BE2C (cell line): ENCODE results near the gene DDX54.

Source experiments
- DNase-seq: peaks from one replicate; pipeline ENCODE4 v3.0.0-alpha.2; 2020
- H3K27me3 ChIP-seq: fragments of 250-450 bp; sonication (Bioruptor Pico); 2 replicates; pipeline ENCODE4 v1.5.1; 2020; ENCODE audit warnings: mild to moderate bottlenecking
- H3K36me3 ChIP-seq: fragments of 250-450 bp; sonication (Bioruptor Pico); 2 replicates; pipeline ENCODE4 v1.5.1; 2020; ENCODE audit warnings: mild to moderate bottlenecking
- H3K4me1 ChIP-seq: fragments of 250-450 bp; sonication (Bioruptor Pico); 2 replicates; pipeline ENCODE4 v1.5.1; 2020
- H3K4me3 ChIP-seq: 2 replicates; pipeline ENCODE4 v1.5.1; 2011; ENCODE audit warnings: low read depth, low read length
- H3K9me3 ChIP-seq: fragments of 250-450 bp; sonication (Bioruptor Pico); 2 replicates; pipeline ENCODE4 v1.5.1; 2020
- CTCF ChIP-seq: IDR thresholded peaks from 2 replicates; pipeline ENCODE4 v1.5.1; 2012; ENCODE audit warnings: mild to moderate bottlenecking, low read depth, low read length

The DDX54 gene

GRCh38 chr12:113155646-113156045 lies 29.6 kb downstream of the DDX54 start:
- Histone ChIP-seq H3K36me3 (peaks cover 26% of the 10 kb centered on the region), H3K4me1 (no peaks in the 10 kb centered on the region), H3K27me3 (peaks cover 22% of the 10 kb centered on the region)

GRCh38 chr12:113155060-113155459 lies 30.2 kb downstream of the DDX54 start:
- Histone ChIP-seq H3K4me3 (no peak overlapping the region), H3K27me3 (peaks cover 22% of the 10 kb centered on the region), H3K4me1 (no peaks in the 10 kb centered on the region; the same call in 1 of the 2 replicates), H3K36me3 (peaks cover 20% of the 10 kb centered on the region), H3K9me3 (no peaks in the 10 kb centered on the region)
- no peak for TF ChIP-seq CTCF
- no peak for DNase-seq

More at GRCh38 chr12:113155646-113156045, 29.6 kb downstream of the DDX54 start:
- no peak for TF ChIP-seq CTCF
- no peak for DNase-seq
- Histone ChIP-seq H3K9me3 (no peaks in the 10 kb centered on the region), H3K4me3 (no peak overlapping the region)

GRCh38 chr12:113154351-113154973 lies 30.8 kb downstream of the DDX54 start:
- Histone ChIP-seq H3K9me3 (no peaks in the 10 kb centered on the region), H3K4me3 (no peak overlapping the region), H3K4me1 (no peaks in the 10 kb centered on the region; the same call in 1 of the 2 replicates), H3K36me3 (peaks cover 14% of the 10 kb centered on the region), H3K27me3 (peaks cover 22% of the 10 kb centered on the region)
- TF ChIP-seq CTCF = no peak
- DNase-seq = peak; percentile 58

GRCh38 chr12:113152835-113153814 lies 32.2 kb downstream of the DDX54 start:
- Histone ChIP-seq H3K4me3 (peak overlapping the region; percentile 49), H3K9me3 (no peaks in the 10 kb centered on the region)
- DNase-seq = peak; percentile 82

GRCh38 chr12:113152196-113152834 lies 33.0 kb downstream of the DDX54 start:
- peaks cover 22% of the 10 kb centered on the region for H3K27me3 ChIP-seq
- no peaks in the 10 kb centered on the region; the same call in 1 of the 2 replicates for H3K4me1 ChIP-seq
- H3K36me3 ChIP-seq = no peaks in the 10 kb centered on the region
- no peaks in the 10 kb centered on the region for H3K9me3 ChIP-seq
- peak overlapping the region; percentile 49 for H3K4me3 ChIP-seq
- no peak for DNase-seq
- no peak for TF ChIP-seq CTCF

More at GRCh38 chr12:113152835-113153814, 32.2 kb downstream of the DDX54 start:
- peaks cover 3% of the 10 kb centered on the region for H3K36me3 ChIP-seq
- TF ChIP-seq CTCF = peak; percentile 62
- no peaks in the 10 kb centered on the region; the same call in 1 of the 2 replicates for H3K4me1 ChIP-seq
- H3K27me3 ChIP-seq = peaks cover 22% of the 10 kb centered on the region
